Activated CD4-positive, alpha-beta T cell treated with anti-CD3 and anti-CD28 coated beads, Interleukin-10, Interleukin-2, amounts not matched to agents 100 ng/mL and 50 ng/mL, durations not matched to agents 16 hours and 8 hours (primary cell): ENCODE results near the gene BCL2.
"Not testable (repeated sequence)": the region's sequence is repeated elsewhere in the genome, so short reads cannot be mapped to it uniquely, and the experiment has no call there.

Source experiments
- DNase-seq: peaks from one replicate; pipeline ENCODE4 v3.0.0-alpha.2; 2020

The BCL2 gene

GRCh38 chr18:63232826-63233225, 86.7 kb downstream of the BCL2 start:
- DNase-seq, result no peak

- DNase-seq, result no peak
Measured at GRCh38 chr18:63229971-63230370, 89.6 kb downstream of the BCL2 start.

- DNase-seq, result no peak
Measured at GRCh38 chr18:63225434-63225833, 94.1 kb downstream of the BCL2 start.

GRCh38 chr18:63224630-63225029, 94.9 kb downstream of the BCL2 start:
- peak; percentile 60 for DNase-seq

GRCh38 chr18:63223837-63224236, 95.7 kb downstream of the BCL2 start:
- DNase-seq, result no peak

GRCh38 chr18:63220903-63221302, 98.7 kb downstream of the BCL2 start:
- DNase-seq, result peak; percentile 55

- no peak for DNase-seq
Measured at GRCh38 chr18:63218472-63218871, 101.1 kb downstream of the BCL2 start.

- DNase-seq, result peak; percentile 73
Measured at GRCh38 chr18:63216516-63217311, 102.9 kb downstream of the BCL2 start.

- DNase-seq, result peak; percentile 49
Measured at GRCh38 chr18:63213936-63214671, 105.5 kb downstream of the BCL2 start.

- peak; percentile 90 for DNase-seq
Measured at GRCh38 chr18:63213331-63213900, 106.2 kb downstream of the BCL2 start.

GRCh38 chr18:63210521-63210920, 109.0 kb downstream of the BCL2 start:
- peak; percentile 46 for DNase-seq

- no peak for DNase-seq
Measured at GRCh38 chr18:63208676-63209075, 110.9 kb downstream of the BCL2 start.

- DNase-seq, result no peak
Measured at GRCh38 chr18:63207835-63208234, 111.7 kb downstream of the BCL2 start.

- no peak for DNase-seq
Measured at GRCh38 chr18:63207143-63207790, 112.3 kb downstream of the BCL2 start.

GRCh38 chr18:63206433-63207142, 113.0 kb downstream of the BCL2 start:
- DNase-seq, result no peak

GRCh38 chr18:63205791-63206252, 113.7 kb downstream of the BCL2 start:
- peak; percentile 76 for DNase-seq

GRCh38 chr18:63203497-63203896, 116.1 kb downstream of the BCL2 start:
- no peak for DNase-seq

- DNase-seq, result no peak
Measured at GRCh38 chr18:63202828-63203227, 116.7 kb downstream of the BCL2 start.

GRCh38 chr18:63201456-63201855, 118.1 kb downstream of the BCL2 start:
- not testable (repeated sequence) for DNase-seq

GRCh38 chr18:63199743-63200241, 119.8 kb downstream of the BCL2 start:
- peak; percentile 87 for DNase-seq

GRCh38 chr18:63198868-63199742, 120.5 kb downstream of the BCL2 start:
- DNase-seq, result no peak
